GM03348 (cell line): Measurements from ENCODE around the gene C18orf63.

Experiments
- DNase-seq: peaks from one replicate; pipeline ENCODE4 v3.0.0; 2012; ENCODE audit warnings: low spot score

The C18orf63 gene

GRCh38 chr18:74328206-74328605, 12.6 kb downstream of the C18orf63 start:
- DNase-seq: no peak

DNA sequence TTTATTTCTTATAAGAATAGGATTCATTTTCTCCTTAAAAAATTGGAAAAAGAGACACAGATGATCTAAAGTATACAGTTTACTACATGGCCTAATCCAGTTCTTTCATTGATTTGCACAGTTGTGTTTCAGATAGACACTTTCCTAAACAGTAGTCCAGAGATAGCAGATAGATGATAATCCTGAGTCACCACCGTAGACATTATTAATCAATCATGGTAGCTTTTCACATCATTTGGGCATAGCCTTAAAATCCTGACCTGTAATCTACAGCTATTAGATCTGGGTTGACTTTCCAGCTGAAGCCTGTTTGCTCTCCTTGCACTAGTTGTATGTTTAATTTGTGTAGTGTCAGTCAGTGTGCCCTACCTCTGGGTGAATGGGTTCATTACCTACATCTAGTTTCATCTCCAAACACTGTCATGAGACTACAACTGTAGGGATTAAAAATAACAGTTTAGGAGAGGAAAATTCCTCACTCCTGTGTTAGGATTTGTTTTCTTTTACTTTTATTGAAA, 14.1 kb downstream of the C18orf63 start:
- no peak for DNase-seq

- DNase-seq: peak; percentile 44
These were observed 15.8 kb downstream of the C18orf63 start for GRCh38 chr18:74331404-74331803.

DNA sequence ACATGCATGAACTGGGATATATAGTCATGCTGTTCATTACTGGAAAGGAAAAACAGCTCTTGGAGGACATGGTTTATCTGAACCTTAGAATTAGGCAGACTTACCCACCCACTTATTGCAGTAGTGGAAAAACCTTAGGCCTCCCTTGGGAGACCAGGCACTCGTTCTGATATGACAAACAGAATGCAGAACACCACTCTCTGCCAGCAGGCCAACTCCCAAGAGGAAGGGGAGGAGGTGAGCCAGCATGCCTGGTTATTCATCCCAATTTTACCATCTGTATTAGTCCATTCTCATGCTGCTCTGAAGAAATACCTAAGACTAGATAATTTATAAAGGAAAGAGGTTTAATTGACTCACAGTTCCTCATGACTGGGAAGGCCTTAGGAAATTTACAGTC, 17.5 kb downstream of the C18orf63 start:
- peak; percentile 13 for DNase-seq

DNA sequence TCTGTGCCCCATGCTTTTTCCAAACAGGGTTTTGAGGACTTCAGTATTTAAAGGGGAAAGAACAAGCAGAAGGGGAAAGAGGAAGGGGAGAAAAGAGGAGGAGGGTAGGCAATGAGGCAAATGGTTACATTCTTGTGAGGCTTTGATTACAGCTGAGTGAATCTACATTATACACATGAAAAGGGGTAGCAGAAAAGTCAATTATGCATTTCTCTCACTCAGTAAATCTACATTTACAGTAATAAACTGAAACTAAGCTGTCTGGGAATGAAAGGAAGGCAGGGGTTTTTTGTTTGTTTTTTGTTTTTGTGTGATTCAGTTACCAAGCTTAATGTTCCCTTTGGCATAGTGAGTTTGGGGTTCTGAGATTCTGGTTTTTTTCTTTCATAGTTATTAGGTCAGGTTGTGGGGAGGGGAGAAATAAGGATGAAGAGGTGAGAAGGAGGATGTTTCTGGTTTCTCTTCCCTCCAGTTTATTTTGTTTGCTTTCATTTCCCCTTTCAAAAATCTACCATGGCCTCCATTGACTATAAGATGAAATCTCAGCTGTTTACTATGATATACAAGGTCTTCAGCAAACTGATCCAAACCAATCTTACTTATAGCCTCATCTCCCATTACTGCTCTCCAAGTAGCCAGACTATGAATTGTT, 18.7 kb downstream of the C18orf63 start:
- no peak for DNase-seq

GRCh38 chr18:74336656-74337055, 21.0 kb downstream of the C18orf63 start:
- no peak for DNase-seq

GRCh38 chr18:74337155-74337911, 21.7 kb downstream of the C18orf63 start:
- DNase-seq: no peak

- no peak for DNase-seq
These were observed 22.3 kb downstream of the C18orf63 start for GRCh38 chr18:74337912-74338309.

- DNase-seq: peak; percentile 31
These were observed 26.9 kb downstream of the C18orf63 start for GRCh38 chr18:74342416-74343043.

- DNase-seq: no peak
These were observed 30.6 kb downstream of the C18orf63 start for GRCh38 chr18:74346206-74346605.

GRCh38 chr18:74348581-74348980, 32.9 kb downstream of the C18orf63 start:
- no peak for DNase-seq

DNA sequence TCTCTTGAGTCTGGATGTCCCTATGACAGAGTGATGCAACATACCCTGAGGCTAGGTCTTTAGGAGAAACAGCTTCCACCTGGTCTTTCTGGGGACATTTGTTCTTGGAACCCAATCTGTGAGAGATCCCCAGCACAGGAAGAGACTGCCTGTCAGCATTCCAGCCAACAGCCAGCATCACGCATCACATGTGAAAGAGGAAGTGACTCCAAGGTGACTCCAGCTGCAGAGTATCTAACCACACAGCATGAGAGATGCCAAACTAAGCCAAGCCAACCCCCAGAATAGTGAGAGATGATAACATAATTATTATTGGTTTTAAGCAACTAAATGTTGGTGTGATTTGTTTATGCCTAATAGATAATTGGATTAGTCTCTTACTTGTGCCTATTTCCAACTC, 35.7 kb downstream of the C18orf63 start:
- peak; percentile 17 for DNase-seq

GRCh38 chr18:74353169-74353775, 37.6 kb downstream of the C18orf63 start:
- DNase-seq: peak; percentile 55

DNA sequence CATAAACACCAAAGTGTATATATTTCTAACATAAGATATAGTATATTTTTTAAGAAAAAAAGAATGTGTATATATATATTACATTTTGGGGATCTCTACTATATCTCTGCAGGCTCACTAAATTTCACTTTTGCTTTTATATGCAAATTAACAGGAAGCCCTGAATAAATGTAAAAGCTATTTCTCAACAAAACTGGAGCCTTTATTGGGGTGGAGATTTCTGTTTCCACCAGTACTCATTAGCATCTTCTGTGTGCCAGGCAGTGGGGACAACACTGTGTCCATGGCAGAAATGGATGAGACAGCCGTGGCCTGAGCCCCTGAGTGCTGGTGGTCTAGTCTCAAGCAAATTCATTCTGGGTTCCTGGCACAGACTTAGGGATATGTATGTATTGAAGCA, 41.3 kb downstream of the C18orf63 start:
- no peak for DNase-seq

DNA sequence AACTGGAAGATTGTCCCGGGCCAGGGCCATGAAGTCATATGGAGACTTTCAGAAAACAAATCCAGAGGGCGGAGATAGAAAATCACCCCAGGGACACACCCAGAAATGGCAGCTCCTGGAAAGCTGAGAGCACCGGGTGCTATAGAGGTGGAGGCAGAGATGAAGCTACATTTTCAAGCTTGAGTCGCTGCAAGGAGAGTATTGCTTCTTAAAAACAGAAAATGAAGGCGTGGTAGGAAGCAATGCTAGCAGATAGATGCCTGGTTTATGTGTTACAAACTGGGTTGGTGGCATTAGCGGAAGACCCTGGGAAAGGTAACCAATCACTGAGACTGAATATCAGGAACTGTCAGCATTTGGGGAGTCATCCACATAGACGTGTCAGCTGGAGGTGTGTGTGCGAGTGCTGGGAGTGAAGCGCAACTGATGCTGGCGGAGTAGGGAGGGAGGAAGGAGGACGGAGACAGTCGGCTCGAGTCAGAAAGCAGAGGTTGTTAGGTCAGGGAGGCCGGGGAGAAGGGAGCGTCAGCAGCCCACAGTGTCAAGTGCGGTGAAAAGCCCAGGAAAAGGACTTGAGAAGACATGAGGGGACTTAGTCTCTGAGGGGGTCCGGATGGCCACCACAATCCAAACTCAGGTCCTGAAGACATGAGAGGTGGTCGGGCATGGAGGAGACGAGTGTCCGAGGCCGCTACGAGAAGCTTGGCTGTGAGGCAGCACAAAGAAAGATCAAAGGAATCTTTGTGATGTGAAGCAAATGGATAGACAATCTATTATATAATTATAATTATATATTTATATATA, 45.4 kb downstream of the C18orf63 start:
- DNase-seq: no peak

DNA sequence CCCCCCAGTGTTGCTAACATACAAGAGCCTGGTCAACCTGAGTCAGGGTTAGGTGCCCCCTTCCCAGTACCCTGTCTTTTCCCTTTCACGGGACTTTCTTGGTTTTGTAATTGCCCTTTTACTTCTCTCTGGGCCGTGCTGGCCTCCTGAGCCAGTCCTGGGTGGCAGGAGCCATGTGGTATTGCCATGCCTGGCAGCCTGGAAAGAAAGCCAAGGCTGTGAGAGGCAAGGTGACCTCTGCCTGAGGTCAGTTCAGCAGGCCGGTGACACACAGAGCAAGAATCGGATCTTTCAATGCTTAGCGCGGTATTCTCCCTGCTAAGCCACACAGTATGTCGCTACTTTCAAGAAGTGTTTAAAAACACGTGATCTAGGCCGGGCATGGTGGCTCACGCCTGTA, 52.3 kb downstream of the C18orf63 start:
- DNase-seq: no peak

- DNase-seq: no peak
These were observed 53.5 kb downstream of the C18orf63 start for GRCh38 chr18:74368901-74369705.

GRCh38 chr18:74370115-74370514, 54.5 kb downstream of the C18orf63 start:
- peak; percentile 27 for DNase-seq

- no peak for DNase-seq
These were observed 57.8 kb downstream of the C18orf63 start for GRCh38 chr18:74373428-74373827.

DNA sequence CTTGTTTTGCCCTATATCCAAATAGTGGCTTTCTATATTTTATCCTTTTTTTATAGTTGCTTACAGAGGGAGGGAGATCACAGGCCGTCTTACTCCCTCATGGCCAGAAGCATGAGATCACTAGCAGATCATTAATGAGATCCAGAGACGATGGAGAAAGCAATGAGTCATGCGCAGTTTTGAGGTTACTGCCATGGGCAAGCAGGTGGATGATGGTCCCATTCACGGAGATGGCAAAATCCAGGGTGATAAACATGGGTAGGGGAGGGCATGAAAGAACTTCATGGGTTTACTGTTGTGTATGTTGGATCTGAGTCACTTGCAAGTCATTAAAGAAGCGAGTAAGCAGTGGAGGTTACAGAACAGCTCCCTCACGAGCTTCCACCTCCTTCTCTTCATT, 60.4 kb downstream of the C18orf63 start:
- DNase-seq: no peak

DNA sequence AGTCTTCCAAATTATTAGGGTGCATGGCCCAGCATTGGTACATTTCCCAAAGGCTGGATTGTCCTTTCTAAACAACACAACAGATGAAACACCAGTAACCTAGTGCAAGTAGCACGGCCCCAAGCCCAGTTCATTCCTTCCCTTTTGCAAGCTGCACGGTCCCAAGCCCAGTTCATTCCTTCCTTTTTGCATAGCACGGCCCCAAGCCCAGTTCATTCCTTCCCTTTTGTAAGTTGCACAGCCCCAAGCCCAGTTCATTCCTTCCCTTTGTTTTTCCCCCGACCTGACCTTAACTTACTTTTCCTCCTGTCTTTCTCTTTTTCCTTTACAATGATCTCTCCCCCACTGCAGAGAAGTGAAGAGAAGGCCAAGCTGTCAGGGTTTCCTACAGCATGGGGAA, 60.9 kb downstream of the C18orf63 start:
- no peak for DNase-seq
